ENCODE results near the gene KSR1. TPM values are rescaled to one million over a fixed set of nuclear protein-coding genes. Genes with fewer than 3 reads are reported as not detected.
A peak's percentile ranks its signal among the peaks of the same experiment; 100 is the strongest.

Gene KSR1
- total RNA-seq, 1 donor from 2014 or later, result 49.7 TPM

GRCh38 chr17:27547301-27547683 is 91.0 kb downstream of the KSR1 start:
- DNase-seq (ENCODE audit: extremely low read depth, low read depth, low spot score), result no peak

GRCh38 chr17:27548369-27548768 is 92.1 kb downstream of the KSR1 start:
- DNase-seq (ENCODE audit: extremely low read depth, low read depth, low spot score), result no peak

GRCh38 chr17:27549251-27549893 is 93.1 kb downstream of the KSR1 start:
- DNase-seq (ENCODE audit: extremely low read depth, low read depth, low spot score), result no peak

GRCh38 chr17:27550291-27550930 is 94.2 kb downstream of the KSR1 start:
- no peak for DNase-seq (ENCODE audit: extremely low read depth, low read depth, low spot score)

- DNase-seq (ENCODE audit: extremely low read depth, low read depth, low spot score), result no peak
Observed at GRCh38 chr17:27550974-27551505, 94.8 kb downstream of the KSR1 start.

GRCh38 chr17:27551701-27552248 is 95.5 kb downstream of the KSR1 start:
- DNase-seq (ENCODE audit: extremely low read depth, low read depth, low spot score), result no peak

GRCh38 chr17:27552276-27552732 is 96.1 kb downstream of the KSR1 start:
- DNase-seq (ENCODE audit: extremely low read depth, low read depth, low spot score), result no peak

GRCh38 chr17:27553019-27553511 is 96.8 kb downstream of the KSR1 start:
- no peak for DNase-seq (ENCODE audit: extremely low read depth, low read depth, low spot score)

- DNase-seq (ENCODE audit: extremely low read depth, low read depth, low spot score), result no peak
Observed at GRCh38 chr17:27554152-27554551, 97.9 kb downstream of the KSR1 start.

GRCh38 chr17:27554911-27555310 is 98.7 kb downstream of the KSR1 start:
- no peak for DNase-seq (ENCODE audit: extremely low read depth, low read depth, low spot score)

GRCh38 chr17:27555339-27555738 is 99.1 kb downstream of the KSR1 start:
- DNase-seq (ENCODE audit: extremely low read depth, low read depth, low spot score), result no peak

- no peak for DNase-seq (ENCODE audit: extremely low read depth, low read depth, low spot score)
Observed at GRCh38 chr17:27558341-27558740, 102.1 kb downstream of the KSR1 start.

- DNase-seq (ENCODE audit: extremely low read depth, low read depth, low spot score), result no peak
Observed at GRCh38 chr17:27558842-27559505, 102.7 kb downstream of the KSR1 start.

GRCh38 chr17:27559506-27560481 is 103.5 kb downstream of the KSR1 start:
- peak; percentile 97 for DNase-seq (ENCODE audit: extremely low read depth, low read depth, low spot score)

GRCh38 chr17:27560668-27561067 is 104.4 kb downstream of the KSR1 start:
- no peak for DNase-seq (ENCODE audit: extremely low read depth, low read depth, low spot score)

GRCh38 chr17:27562777-27563455 is 106.7 kb downstream of the KSR1 start:
- peak; percentile 47 for DNase-seq (ENCODE audit: extremely low read depth, low read depth, low spot score)

GRCh38 chr17:27563532-27563931 is 107.3 kb downstream of the KSR1 start:
- no peak for DNase-seq (ENCODE audit: extremely low read depth, low read depth, low spot score)

GRCh38 chr17:27564463-27564862 is 108.2 kb downstream of the KSR1 start:
- no peak for DNase-seq (ENCODE audit: extremely low read depth, low read depth, low spot score)

GRCh38 chr17:27565874-27566670 is 109.8 kb downstream of the KSR1 start:
- DNase-seq (ENCODE audit: extremely low read depth, low read depth, low spot score), result no peak
